Hepatocyte (in vitro differentiated cells): Measurements from ENCODE around the gene ZDHHC22. TPM values are rescaled to one million over a fixed set of nuclear protein-coding genes. Genes with fewer than 3 reads are reported as not detected.
A peak's percentile ranks its signal among the peaks of the same experiment; 100 is the strongest.

Experiments
- DNase-seq: peaks from one replicate; pipeline ENCODE4 v3.0.0-alpha.2; 2016; ENCODE audit warnings: low spot score
- H2AFZ ChIP-seq: fragments of 200-600 bp; sonication (generic); 2 replicates; pipeline ENCODE4 v1.6.0; 2016; ENCODE audit warnings: antibody characterized with exemption, mild to moderate bottlenecking
- H3K27ac ChIP-seq: fragments of 200-600 bp; sonication (generic); 2 replicates; pipeline ENCODE4 v1.5.1; 2016; ENCODE audit warnings: mild to moderate bottlenecking
- H3K27me3 ChIP-seq: fragments of 200-600 bp; sonication (generic); 2 replicates; pipeline ENCODE4 v1.6.1; 2016
- H3K36me3 ChIP-seq: fragments of 200-600 bp; sonication (generic); replicated peaks from 2 replicates; pipeline ENCODE4 v1.5.1; 2016; ENCODE audit warnings: low read depth; ENCODE audit not compliant: insufficient read depth
- H3K4me1 ChIP-seq: fragments of 200-600 bp; sonication (generic); 2 replicates; pipeline ENCODE4 v1.5.1; 2016; ENCODE audit warnings: mild to moderate bottlenecking, moderate library complexity; ENCODE audit not compliant: insufficient read depth
- H3K4me2 ChIP-seq: fragments of 200-600 bp; sonication (generic); 2 replicates; pipeline ENCODE4 v1.6.0; 2016
- H3K4me3 ChIP-seq: fragments of 200-600 bp; sonication (generic); 2 replicates; pipeline ENCODE4 v1.5.1; 2016; ENCODE audit warnings: mild to moderate bottlenecking
- H3K79me2 ChIP-seq: fragments of 200-600 bp; sonication (generic); 2 replicates; pipeline ENCODE4 v1.6.0; 2017; ENCODE audit warnings: mild to moderate bottlenecking
- H3K9me2 ChIP-seq: fragments of 200-600 bp; sonication (generic); replicated peaks from 2 replicates; pipeline ENCODE4 v1.6.0; 2017; ENCODE audit warnings: mild to moderate bottlenecking; ENCODE audit not compliant: insufficient read depth
- H3K9me3 ChIP-seq: fragments of 200-600 bp; sonication (generic); 2 replicates; pipeline ENCODE4 v1.5.1; 2016; ENCODE audit warnings: low read depth, mild to moderate bottlenecking
- H4K20me1 ChIP-seq: fragments of 200-600 bp; sonication (generic); 2 replicates; pipeline ENCODE4 v1.6.0; 2016; ENCODE audit warnings: mild to moderate bottlenecking; ENCODE audit not compliant: insufficient read depth, poor library complexity, severe bottlenecking
- EZH2 ChIP-seq: fragments of 200-600 bp; sonication (generic); IDR thresholded peaks from 2 replicates; pipeline ENCODE4 v1.6.1; 2016; ENCODE audit warnings: antibody characterized with exemption, mild to moderate bottlenecking, borderline replicate concordance
- EZH2phosphoT487 ChIP-seq: fragments of 200-600 bp; sonication (generic); IDR thresholded peaks from one replicate; pipeline ENCODE4 v1.6.1; 2018; ENCODE audit warnings: antibody characterized with exemption, mild to moderate bottlenecking, low read depth, moderate library complexity; ENCODE audit not compliant: unreplicated experiment, severe bottlenecking
- WGBS: methylation state at CpG from one replicate; pipeline ENCODE4 v1.1.6; 2016; ENCODE audit warnings: low lambda C conversion rate; ENCODE audit errors: missing lambda C conversion rate; 5-methylcytosine and 5-hydroxymethylcytosine counted together
- polyA plus RNA-seq: library from polyadenylated mRNA; unstranded; fragments of >200 nt; fragmentation: Nextera tagmentation; extraction: Ambion mirVana; gene quantifications from 2 replicates; pipeline ENCODE4 v1.2.1, GENCODE V29; 2016
- total RNA-seq: library from RNA; depleted of rRNA; stranded (reverse); fragments of >200 nt; gene quantifications from 2 replicates; pipeline ENCODE4 v1.2.3, GENCODE V29; 2014
- TF ChIP-seq, protein P1 (sequence below): fragments of 200-600 bp; sonication (generic); IDR thresholded peaks from 2 replicates; pipeline ENCODE4 v1.5.1; 2016; ENCODE audit warnings: antibody characterized with exemption, mild to moderate bottlenecking; ENCODE audit not compliant: poor library complexity

Gene ZDHHC22
- total and polyA plus RNA-seq, 2 experiments from 2014 or later, result not detected

DNA sequence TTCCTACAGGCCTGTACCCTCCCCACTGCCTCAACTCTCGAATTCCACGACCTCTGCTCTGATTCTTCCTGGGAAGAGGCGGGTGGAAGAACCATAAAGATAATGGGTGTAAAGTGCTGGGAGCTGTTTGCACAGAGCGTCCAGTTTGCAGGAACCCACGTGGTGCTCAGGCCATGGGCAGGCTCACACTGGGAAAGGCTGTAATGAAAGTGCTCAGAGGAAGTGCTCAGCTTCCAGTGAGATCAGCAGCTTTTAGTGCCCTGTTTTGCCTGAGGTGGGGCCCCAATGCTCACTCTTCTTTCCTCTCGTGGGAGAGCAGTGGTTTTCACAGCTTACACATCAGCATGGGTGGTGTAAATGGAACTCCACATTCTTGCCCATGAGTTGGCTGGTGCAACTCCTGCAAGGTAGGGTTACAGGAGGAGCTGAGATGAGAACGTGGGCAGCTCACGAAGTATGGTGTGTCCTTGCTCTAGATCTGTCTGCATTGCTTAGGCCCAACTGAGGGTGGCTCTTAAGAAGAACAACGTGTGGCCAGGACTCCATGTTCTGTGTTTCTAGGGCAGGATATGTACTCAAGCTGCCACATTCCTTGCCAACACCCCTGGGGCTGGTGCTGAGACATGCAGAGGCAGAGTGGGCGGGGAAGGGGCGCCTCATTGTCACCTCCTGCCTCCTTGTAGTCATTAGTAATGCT, 43.0 kb upstream of the ZDHHC22 start:
- TF ChIP-seq EZH2, result no peak
- TF ChIP-seq, protein P1, sequence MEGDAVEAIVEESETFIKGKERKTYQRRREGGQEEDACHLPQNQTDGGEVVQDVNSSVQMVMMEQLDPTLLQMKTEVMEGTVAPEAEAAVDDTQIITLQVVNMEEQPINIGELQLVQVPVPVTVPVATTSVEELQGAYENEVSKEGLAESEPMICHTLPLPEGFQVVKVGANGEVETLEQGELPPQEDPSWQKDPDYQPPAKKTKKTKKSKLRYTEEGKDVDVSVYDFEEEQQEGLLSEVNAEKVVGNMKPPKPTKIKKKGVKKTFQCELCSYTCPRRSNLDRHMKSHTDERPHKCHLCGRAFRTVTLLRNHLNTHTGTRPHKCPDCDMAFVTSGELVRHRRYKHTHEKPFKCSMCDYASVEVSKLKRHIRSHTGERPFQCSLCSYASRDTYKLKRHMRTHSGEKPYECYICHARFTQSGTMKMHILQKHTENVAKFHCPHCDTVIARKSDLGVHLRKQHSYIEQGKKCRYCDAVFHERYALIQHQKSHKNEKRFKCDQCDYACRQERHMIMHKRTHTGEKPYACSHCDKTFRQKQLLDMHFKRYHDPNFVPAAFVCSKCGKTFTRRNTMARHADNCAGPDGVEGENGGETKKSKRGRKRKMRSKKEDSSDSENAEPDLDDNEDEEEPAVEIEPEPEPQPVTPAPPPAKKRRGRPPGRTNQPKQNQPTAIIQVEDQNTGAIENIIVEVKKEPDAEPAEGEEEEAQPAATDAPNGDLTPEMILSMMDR, result no peak
- no peak for TF ChIP-seq EZH2phosphoT487
- Histone ChIP-seq H3K9me2 (no peaks in the 10 kb centered on the region), H3K27ac (peak overlapping the region; percentile 65), H2AFZ (no peak overlapping the region), H3K4me1 (peaks cover 36% of the 10 kb centered on the region), H3K27me3 (no peaks in the 10 kb centered on the region), H3K9me3 (no peaks in the 10 kb centered on the region), H4K20me1 (no peaks in the 10 kb centered on the region), H3K79me2 (no peaks in the 10 kb centered on the region), H3K36me3 (no peaks in the 10 kb centered on the region), H3K4me2 (peak overlapping the region; percentile 16), H3K4me3 (no peak overlapping the region)
- DNase-seq, result peak; percentile 65
- 48% methylated on average over 11 of the region's 11 CpGs for WGBS

DNA sequence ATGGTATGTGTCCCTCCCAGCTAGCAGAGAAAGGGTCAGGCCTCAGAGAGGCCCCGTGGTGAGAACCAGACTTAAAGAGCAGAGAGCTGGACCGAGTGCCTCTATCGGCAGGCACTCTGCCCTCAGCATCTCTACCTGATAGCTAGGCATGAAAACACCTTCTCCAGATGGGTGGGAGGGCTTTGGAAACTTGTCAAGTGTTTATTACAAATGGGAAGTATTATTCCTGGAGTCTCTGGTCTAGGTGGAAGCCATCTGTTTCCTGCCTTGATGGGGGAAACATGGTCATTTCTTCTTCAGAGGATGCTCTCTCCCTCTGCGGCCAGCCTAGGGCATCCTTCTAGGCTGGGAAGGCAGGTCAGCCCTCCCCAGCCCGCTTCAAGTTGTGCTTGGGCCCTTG, 42.3 kb upstream of the ZDHHC22 start:
- H3K36me3 ChIP-seq, result no peaks in the 10 kb centered on the region
- no peaks in the 10 kb centered on the region for H4K20me1 ChIP-seq
- no peak for DNase-seq
- H3K9me2 ChIP-seq, result no peaks in the 10 kb centered on the region
- no peak overlapping the region for H2AFZ ChIP-seq
- H3K79me2 ChIP-seq, result no peaks in the 10 kb centered on the region
- H3K4me3 ChIP-seq, result no peak overlapping the region
- peak overlapping the region; percentile 16 for H3K4me2 ChIP-seq
- no peaks in the 10 kb centered on the region for H3K27me3 ChIP-seq
- H3K27ac ChIP-seq, result peak overlapping the region; percentile 65
- peaks cover 36% of the 10 kb centered on the region for H3K4me1 ChIP-seq
- H3K9me3 ChIP-seq, result no peaks in the 10 kb centered on the region
- TF ChIP-seq, protein P1, result no peak
- TF ChIP-seq EZH2phosphoT487, result no peak
- no peak for TF ChIP-seq EZH2
- WGBS, result 79% methylated on average over 5 of the region's 5 CpGs

DNA sequence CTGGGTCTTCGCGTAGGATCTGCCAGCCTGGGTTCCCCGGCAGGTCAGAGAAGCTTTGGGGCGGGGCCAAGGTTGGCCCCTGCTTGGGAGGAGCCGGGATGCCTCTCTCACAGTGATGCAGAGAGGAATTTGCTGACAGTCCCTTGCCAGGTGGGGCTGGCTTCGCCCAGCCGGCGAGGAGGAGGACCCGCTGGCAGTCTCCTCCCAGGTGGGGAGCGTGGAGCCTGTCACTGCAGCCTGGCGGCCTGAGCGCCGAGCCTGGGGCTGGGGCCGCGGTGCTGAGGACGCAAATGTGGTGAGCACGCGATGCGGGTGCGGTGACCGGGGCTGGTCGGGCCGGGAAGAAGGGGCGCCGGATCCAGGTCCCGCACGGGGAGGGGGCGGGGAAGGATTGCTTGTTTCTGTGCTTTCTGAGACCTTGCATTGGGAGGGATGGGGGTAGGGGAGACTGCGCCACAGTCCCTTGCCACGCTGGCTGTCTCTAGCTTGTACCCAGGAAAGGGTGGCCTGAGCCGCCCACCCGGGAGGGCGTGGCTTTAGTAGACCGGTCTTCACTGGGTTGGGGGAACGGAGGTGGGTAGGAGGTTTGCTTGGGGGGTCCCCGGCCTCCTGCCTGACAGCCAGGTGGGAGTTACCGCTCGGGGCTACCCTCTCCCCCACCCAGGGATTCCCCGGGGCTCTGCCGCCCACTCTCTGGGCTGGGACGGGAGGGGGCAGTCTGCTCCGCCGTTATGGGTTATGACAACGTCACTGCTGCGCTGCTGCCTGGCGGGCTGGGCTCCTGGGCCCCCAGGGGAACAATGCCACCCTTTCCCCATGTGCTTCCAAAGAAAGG, 40.2 kb upstream of the ZDHHC22 start, which contains the start of gene TMEM63C:
Gene TMEM63C, plus strand, starts transcription at position 196 of the 835 bp plus-strand sequence. CDS start 37,016 bp downstream, outside the sequence.
- H3K79me2 ChIP-seq, result no peaks in the 10 kb centered on the region
- no peaks in the 10 kb centered on the region for H3K9me2 ChIP-seq
- H3K4me2 ChIP-seq, result peak within 1 kb of the TSS; percentile 94
- H3K36me3 ChIP-seq, result no peaks in the 10 kb centered on the region
- TF ChIP-seq, protein P1, result no peak
- TF ChIP-seq EZH2, result no peak
- peak within 1 kb of the TSS; percentile 51 for H2AFZ ChIP-seq
- no peaks in the 10 kb centered on the region for H4K20me1 ChIP-seq
- H3K27ac ChIP-seq, result no peak within 1 kb of the TSS
- H3K4me1 ChIP-seq, result peaks cover 29% of the 10 kb centered on the region
- no peaks in the 10 kb centered on the region for H3K9me3 ChIP-seq
- peak; percentile 92 for DNase-seq
- H3K27me3 ChIP-seq, result no peaks in the 10 kb centered on the region
- peak within 1 kb of the TSS; percentile 28 for H3K4me3 ChIP-seq
- under 1% methylated on average over 32 of the region's 46 CpGs for WGBS
